Ovary (tissue), 9 donors: ENCODE measurements around the gene ZCWPW1. TPM values are rescaled to one million over a fixed set of nuclear protein-coding genes. Genes with fewer than 3 reads are reported as not detected.

Source experiments
- DNase-seq, 5 donors: peaks; one replicate each; pipeline ENCODE4 v3.0.0-alpha.2; 2019 to 2020
- H3K27ac ChIP-seq, 2 donors: fragments of 200-600 bp; one replicate each; pipeline versions ENCODE4 v1.5.1 to v1.8.0; 2019 to 2022
- H3K27me3 ChIP-seq: fragments of 200-600 bp; one replicate; pipeline ENCODE4 v1.8.0; 2022
- H3K36me3 ChIP-seq: fragments of 200-600 bp; sonication (generic); one replicate; pipeline ENCODE4 v1.5.1; 2019
- H3K4me1 ChIP-seq: one replicate; pipeline ENCODE4 v1.8.1; 2013; ENCODE audit warnings: mild to moderate bottlenecking, moderate library complexity; ENCODE audit not compliant: insufficient read depth
- H3K4me3 ChIP-seq: fragments of 200-600 bp; sonication (generic); one replicate; pipeline ENCODE4 v1.5.1; 2017
- H3K9me3 ChIP-seq, 2 donors: fragments of 200-600 bp in 1 of 2; sonication (generic) in 1 of 2; one replicate each; pipeline versions ENCODE4 v1.5.1 to v1.8.1; 2013 to 2019; ENCODE audit warnings: mild to moderate bottlenecking in 1 of 2, moderate library complexity in 1 of 2
- EP300 ChIP-seq: sonication (generic); formaldehyde crosslinking; IDR thresholded peaks from one replicate; pipeline ENCODE4 v1.6.1; 2017; ENCODE audit warnings: antibody characterized with exemption
- POLR2A ChIP-seq: fragments of 450-650 bp; IDR thresholded peaks from one replicate; pipeline ENCODE4 v1.6.1; 2017; ENCODE audit warnings: antibody characterized with exemption, mild to moderate bottlenecking, moderate library complexity
- whole genome bisulfite sequencing, 3 donors: extraction: QIAGEN DNeasy Blood & Tissue Kit in 1 of 3; methylation state at CpG; one replicate each; pipeline versions ENCODE4 v1.1.5 to v1.1.7; 2013 to 2017; 5-methylcytosine and 5-hydroxymethylcytosine counted together
- intact Hi-C, 4 donors: fragments of 100-400 bp; cut with DNase I; formaldehyde crosslinking; loops; one replicate each; pipeline versions ENCODE4 v1.11.0 to v1.15.1; 2022 to 2023
- polyA plus RNA-seq, 2 donors: library from polyadenylated mRNA; stranded (reverse); fragments of 200-250 nt in 1 of 2; fragments of 350-450 nt in 1 of 2; fragmentation: Illumina TruSeq in 1 of 2; extraction: RNeasy Lipid Tissue Mini Kit (QIAGEN cat#74804) in 1 of 2; gene quantifications; one replicate each; pipeline ENCODE4 v1.2.3, GENCODE V29; 2013 to 2014
- total RNA-seq, 7 donors: library from RNA; depleted of rRNA in 2 of 7; stranded (reverse); fragments of >200 nt in 2 of 7; fragmentation: NEBNext Ultra II Directional in 3 of 7; extraction: Animal tissue kit (Norgen Biotek cat#: 25700) in 3 of 7; gene quantifications; one replicate each; pipeline versions ENCODE4 v1.1.0 to v1.2.4, GENCODE V29; 2016 to 2023
- TF ChIP-seq, protein P1 (sequence below), 3 donors: fragments of 450-650 bp in 2 of 3; fragments of 200-600 bp in 1 of 3; IDR thresholded peaks; one replicate each; pipeline versions ENCODE4 v1.5.1 to v1.8.0; 2016 to 2022; ENCODE audit warnings: antibody characterized with exemption in 3 of 3, mild to moderate bottlenecking in 1 of 3
- donor health status: DM: no; HTN: no; CAD: no; lungs with moderate emphysema.
- donor health status: DM: no; HTN: no; CAD: no.
- donor health status: Bipolar disorder and iron deficiency.
- donor health status: DM: yes; HTN: yes; CAD: no.
- donor health status: DM: no; HTN: no; CAD: no.
- donor health status: DM: yes; HTN: yes; CAD: no.

The ZCWPW1 gene
- total and polyA plus RNA-seq, 9 donors = 2.6 to 9.3 (median 6.2) TPM

- DNase-seq = no peak
- Histone ChIP-seq H3K27me3 (no peaks in the 10 kb centered on the region), H3K9me3 (no peaks in the 10 kb centered on the region), H3K36me3 (no peaks in the 10 kb centered on the region), H3K4me3 (no peak overlapping the region), H3K4me1 (peaks cover 5% of the 10 kb centered on the region), H3K27ac (no peak overlapping the region)
- no peak for TF ChIP-seq EP300
- TF ChIP-seq POLR2A = no peak
- TF ChIP-seq, protein P1, sequence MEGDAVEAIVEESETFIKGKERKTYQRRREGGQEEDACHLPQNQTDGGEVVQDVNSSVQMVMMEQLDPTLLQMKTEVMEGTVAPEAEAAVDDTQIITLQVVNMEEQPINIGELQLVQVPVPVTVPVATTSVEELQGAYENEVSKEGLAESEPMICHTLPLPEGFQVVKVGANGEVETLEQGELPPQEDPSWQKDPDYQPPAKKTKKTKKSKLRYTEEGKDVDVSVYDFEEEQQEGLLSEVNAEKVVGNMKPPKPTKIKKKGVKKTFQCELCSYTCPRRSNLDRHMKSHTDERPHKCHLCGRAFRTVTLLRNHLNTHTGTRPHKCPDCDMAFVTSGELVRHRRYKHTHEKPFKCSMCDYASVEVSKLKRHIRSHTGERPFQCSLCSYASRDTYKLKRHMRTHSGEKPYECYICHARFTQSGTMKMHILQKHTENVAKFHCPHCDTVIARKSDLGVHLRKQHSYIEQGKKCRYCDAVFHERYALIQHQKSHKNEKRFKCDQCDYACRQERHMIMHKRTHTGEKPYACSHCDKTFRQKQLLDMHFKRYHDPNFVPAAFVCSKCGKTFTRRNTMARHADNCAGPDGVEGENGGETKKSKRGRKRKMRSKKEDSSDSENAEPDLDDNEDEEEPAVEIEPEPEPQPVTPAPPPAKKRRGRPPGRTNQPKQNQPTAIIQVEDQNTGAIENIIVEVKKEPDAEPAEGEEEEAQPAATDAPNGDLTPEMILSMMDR (IDR thresholded peaks at IDR 0.05) = no peak
- intact Hi-C loops = loop anchor here in 1 of 4 donors (5.0 kb wide), 1 partner anchor 274 kb away; no protein-coding TSS in a partner anchor
These were observed 2.0 kb downstream of the ZCWPW1 start for GRCh38 chr7:100426516-100426915.

DNA sequence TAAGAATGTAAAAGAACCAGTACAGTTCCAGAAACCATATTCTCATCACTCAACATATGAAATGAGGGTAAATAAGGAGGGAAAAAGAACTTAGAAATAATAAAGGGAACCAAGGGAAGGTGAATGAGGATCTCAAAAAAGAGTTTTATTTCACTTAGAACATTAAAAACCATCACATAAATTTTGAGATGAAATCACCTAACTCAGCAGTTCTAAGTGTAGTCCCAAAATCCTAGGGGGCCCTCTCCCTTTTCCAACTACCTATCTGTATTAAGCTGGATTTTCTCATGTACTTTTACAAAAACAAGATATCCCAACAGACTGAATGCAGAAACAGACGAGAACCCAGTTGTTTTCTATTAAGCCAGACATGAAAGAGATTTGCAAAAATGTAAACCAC, 3.2 kb downstream of the ZCWPW1 start:
- H3K27me3 ChIP-seq = no peaks in the 10 kb centered on the region
- no peak overlapping the region for H3K27ac ChIP-seq
- no peaks in the 10 kb centered on the region for H3K4me1 ChIP-seq
- H3K36me3 ChIP-seq = no peaks in the 10 kb centered on the region
- TF ChIP-seq EP300 = no peak
- no peak for TF ChIP-seq POLR2A
- TF ChIP-seq, protein P1 (IDR thresholded peaks at IDR 0.05) = no peak
- DNase-seq = no peak
- intact Hi-C loops = loop anchor here in 1 of 4 donors (5.0 kb wide), 1 partner anchor 273 kb away; no protein-coding TSS in a partner anchor
- no peak overlapping the region for H3K4me3 ChIP-seq
- 18 to 21% (median 18%) methylated on average over 1 of the region's 1 CpG for WGBS, 3 donors
- H3K9me3 ChIP-seq = no peaks in the 10 kb centered on the region

GRCh38 chr7:100423315-100423714, 5.2 kb downstream of the ZCWPW1 start:
- intact Hi-C loops = no loop called here
- TF ChIP-seq EP300 (no peak), POLR2A (no peak)
- TF ChIP-seq, protein P1 (IDR thresholded peaks at IDR 0.05) = no peak
- Histone ChIP-seq H3K36me3 (no peaks in the 10 kb centered on the region), H3K9me3 (no peaks in the 10 kb centered on the region), H3K4me1 (no peaks in the 10 kb centered on the region), H3K27ac (no peak overlapping the region), H3K4me3 (no peak overlapping the region), H3K27me3 (no peaks in the 10 kb centered on the region)
- no peak for DNase-seq
- 87 to 92% (median 91%) methylated on average over 6 of the region's 6 CpGs for WGBS, 3 donors

DNA sequence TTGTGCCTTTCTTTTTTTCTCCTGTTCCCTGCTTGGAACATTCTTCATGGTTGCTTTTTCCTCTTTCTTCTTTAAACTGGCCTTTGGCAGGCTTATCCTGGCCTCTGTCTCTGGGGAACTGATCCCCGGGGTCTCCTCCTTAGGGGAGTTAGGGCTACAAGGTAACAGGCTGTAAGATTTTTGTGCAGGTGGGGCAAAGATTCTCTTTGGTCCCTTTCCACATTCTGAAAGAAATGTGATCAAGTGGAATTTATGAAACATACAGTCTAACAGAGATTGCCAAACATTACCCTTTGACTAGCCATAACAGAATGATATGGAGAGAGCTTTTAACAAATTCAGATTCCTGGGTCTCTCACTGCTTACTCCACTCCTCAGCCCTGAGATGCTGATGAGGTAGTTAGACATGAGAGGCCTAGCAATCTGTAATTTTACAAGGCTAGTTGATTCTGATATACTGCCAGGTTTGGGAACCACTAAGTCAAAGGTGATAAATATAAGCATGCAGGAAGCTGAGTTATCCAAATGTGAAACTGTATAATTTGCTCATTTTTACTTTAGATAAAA, 8.8 kb downstream of the ZCWPW1 start:
- H3K27ac ChIP-seq = no peak overlapping the region
- H3K27me3 ChIP-seq = no peaks in the 10 kb centered on the region
- no peaks in the 10 kb centered on the region for H3K9me3 ChIP-seq
- DNase-seq = no peak
- no peaks in the 10 kb centered on the region for H3K4me1 ChIP-seq
- no peak overlapping the region for H3K4me3 ChIP-seq
- TF ChIP-seq POLR2A (no peak), EP300 (no peak)
- TF ChIP-seq, protein P1 (IDR thresholded peaks at IDR 0.05) = no peak
- WGBS, 3 donors = 34 to 44% (median 39%) methylated on average over 1 of the region's 1 CpG
- H3K36me3 ChIP-seq = no peaks in the 10 kb centered on the region
- intact Hi-C loops = no loop called here
